ENCODE measurements around the gene CACNG4.

CACNG4 gene

GRCh38 chr17:67067571-67068482 is 103.3 kb downstream of the CACNG4 start:
- no peak for DNase-seq

- DNase-seq, result no peak
Observed at GRCh38 chr17:67068999-67069398, 104.5 kb downstream of the CACNG4 start.

GRCh38 chr17:67069603-67070136 is 105.2 kb downstream of the CACNG4 start:
- DNase-seq, result no peak

DNA sequence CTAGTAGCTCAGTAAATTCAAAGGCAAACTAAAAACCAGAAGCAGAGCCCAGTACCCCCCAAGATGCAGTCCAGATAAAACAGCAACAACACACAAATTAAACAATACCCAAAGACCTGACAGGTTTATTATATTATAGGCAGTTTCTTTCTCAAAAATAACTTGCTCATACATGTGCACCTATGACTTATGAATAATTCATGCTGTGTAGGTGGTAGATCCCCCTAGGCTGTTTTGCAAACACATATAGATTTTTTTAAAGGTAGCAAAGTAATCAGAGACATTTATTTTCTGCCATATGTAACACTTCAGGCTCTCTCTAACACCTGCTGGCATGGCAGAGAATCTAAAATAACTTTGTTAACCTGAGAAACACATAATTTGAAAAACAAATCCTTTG is 107.1 kb downstream of the CACNG4 start:
- DNase-seq, result no peak

GRCh38 chr17:67072885-67073284 is 108.4 kb downstream of the CACNG4 start:
- no peak for DNase-seq

DNA sequence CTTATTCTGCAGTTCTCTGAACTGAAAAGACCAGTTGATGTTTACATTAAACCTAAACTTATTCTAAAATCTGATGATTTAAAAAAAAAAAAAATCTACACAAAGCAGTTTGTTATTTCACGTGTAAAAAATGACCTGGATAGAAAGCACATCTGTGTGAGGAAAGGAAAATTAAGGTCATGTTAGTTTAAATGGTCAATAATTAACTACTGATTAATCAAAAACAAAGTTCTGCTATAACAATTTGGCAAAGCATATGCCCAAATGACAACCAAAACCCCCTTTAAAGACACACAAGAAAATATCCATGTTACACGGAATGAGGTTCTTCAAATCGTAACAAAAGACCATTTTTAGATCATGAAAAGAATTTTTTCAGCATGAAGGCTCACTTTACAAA is 110.3 kb downstream of the CACNG4 start:
- DNase-seq, result no peak

DNA sequence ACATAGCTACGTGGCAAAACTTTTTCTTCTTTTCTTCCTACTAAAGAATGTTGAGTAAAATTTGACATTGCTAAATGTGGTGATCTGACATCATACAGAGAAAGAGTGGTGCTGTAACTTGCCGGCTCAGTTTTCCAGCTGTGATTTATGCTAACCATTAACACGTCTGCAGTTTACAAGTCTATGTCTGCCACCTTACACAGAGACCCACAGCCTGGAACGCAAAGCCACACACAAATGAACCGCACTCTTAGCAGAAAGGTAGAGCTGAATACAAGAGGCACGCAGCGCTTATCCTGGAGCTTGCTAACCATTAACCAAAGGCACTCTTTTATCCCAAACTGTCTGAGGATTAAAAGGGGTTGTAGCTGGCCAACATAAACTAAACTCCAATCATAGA is 111.8 kb downstream of the CACNG4 start:
- no peak for DNase-seq

DNA sequence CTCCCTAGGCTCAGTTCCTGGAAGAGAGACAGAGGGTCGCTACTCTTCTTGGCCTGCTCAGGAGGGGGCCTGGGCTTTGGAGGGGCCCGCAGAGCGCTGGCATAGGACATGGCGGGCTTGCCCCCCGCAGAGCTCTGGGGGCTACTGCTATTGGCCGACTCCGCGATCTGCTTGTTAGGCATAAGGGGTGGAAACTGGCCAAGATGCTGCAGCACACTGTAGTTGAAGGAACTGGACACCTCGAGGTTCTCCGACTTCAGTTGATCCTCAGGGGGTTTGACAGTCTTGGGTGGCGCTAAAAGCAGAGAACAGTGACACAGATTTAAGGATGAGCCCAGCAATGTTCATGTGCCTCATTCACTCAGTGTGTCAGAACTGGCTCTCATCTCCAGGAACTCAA is 113.8 kb downstream of the CACNG4 start:
- DNase-seq, result no peak

DNA sequence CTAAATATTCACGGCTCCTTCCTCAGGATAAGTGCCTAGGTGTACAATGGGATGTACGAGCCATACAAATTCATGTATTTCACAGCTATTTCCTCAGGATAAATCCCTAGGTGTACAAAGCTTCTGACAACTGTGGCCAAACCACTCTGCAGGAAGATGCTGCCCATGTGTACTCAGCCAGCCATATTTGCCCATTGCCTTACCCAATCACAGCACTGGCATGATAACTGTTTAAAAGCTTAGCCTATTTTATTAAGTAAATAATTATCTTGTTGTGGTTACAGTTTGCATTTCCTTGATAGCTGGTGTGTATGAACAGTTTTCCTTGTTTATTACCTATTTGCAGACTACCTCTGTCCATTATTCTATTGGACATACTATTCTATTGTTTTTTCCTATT is 115.0 kb downstream of the CACNG4 start:
- no peak for DNase-seq

DNA sequence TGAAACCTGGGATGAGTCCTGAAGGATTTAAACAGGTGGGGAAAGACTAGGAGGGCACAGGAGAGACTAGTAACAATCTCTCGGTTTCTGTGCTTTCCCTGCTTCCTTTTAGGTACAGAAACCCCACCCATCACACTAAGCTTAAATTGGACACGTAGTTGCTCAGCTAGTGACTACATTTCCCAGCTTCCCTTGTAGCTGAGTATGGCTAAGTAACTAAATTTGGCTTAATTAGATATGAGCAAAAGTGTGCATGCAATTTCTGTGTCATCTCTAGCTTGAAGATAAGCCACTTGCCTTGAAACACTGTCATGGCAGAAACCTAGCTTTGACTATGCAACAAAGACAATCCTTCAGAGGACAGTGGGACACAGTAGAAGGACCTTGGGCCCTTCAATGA is 116.3 kb downstream of the CACNG4 start:
- peak; percentile 5 for DNase-seq

DNA sequence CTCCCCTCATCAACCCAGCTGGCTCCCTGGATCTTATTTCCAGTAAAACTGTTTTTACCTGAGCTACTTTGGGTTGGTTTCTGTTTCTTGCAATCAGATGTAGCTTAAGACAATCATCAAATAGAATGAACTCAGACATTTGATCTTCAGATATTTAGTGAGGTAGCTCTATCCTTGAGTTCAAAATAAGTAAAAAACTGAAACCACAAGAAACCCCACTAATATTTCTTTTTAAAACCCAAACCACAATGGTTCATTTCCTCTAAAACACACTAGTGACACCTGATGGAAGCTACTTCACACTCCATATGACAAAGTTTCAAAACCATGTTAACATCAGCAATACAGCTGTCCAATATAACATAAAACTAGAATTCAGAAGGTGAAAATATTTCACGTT is 117.6 kb downstream of the CACNG4 start:
- DNase-seq, result peak; percentile 14
